ENCODE measurements around the gene PARD3. TPM values are rescaled to one million over a fixed set of nuclear protein-coding genes. Genes with fewer than 3 reads are reported as not detected.

The PARD3 gene
- total RNA-seq, 1 donor from 2014 or later, result 37.5 TPM

GRCh38 chr10:34190580-34190979, 624.5 kb downstream of the PARD3 start:
- no peak overlapping the region for H3K4me3 ChIP-seq
- no peaks in the 10 kb centered on the region for H3K9me3 ChIP-seq
- no peaks in the 10 kb centered on the region for H3K27me3 ChIP-seq
- peaks cover 0 to 3% of the 10 kb centered on the region in 2 donors for H3K4me1 ChIP-seq
- no peak overlapping the region for H3K27ac ChIP-seq
- intact Hi-C loops (cut with DNase I), result no loop called here
- no peak for DNase-seq (ENCODE audit: low spot score in 2 of 2)
- no peak for TF ChIP-seq CTCF (IDR thresholded peaks at IDR 0.05)
- no peaks in the 10 kb centered on the region for H3K36me3 ChIP-seq

- peaks cover 0 to 3% of the 10 kb centered on the region in 2 donors for H3K4me1 ChIP-seq
- no peaks in the 10 kb centered on the region for H3K9me3 ChIP-seq
- no peak overlapping the region for H3K4me3 ChIP-seq
- no peaks in the 10 kb centered on the region for H3K27me3 ChIP-seq
- H3K36me3 ChIP-seq, result no peaks in the 10 kb centered on the region
- no peak for TF ChIP-seq CTCF (IDR thresholded peaks at IDR 0.05)
- DNase-seq (ENCODE audit: low spot score in 2 of 2), result no peak
- no peak overlapping the region for H3K27ac ChIP-seq
- intact Hi-C loops (cut with DNase I), result no loop called here
These were observed 625.3 kb downstream of the PARD3 start for GRCh38 chr10:34189830-34190229.

GRCh38 chr10:34188221-34188620, 626.9 kb downstream of the PARD3 start:
- H3K27me3 ChIP-seq, result no peaks in the 10 kb centered on the region
- intact Hi-C loops (cut with DNase I), result no loop called here
- no peak for TF ChIP-seq CTCF (IDR thresholded peaks at IDR 0.05)
- no peaks in the 10 kb centered on the region for H3K36me3 ChIP-seq
- no peak for DNase-seq (ENCODE audit: low spot score in 2 of 2)
- peaks cover 0 to 3% of the 10 kb centered on the region in 2 donors for H3K4me1 ChIP-seq
- no peaks in the 10 kb centered on the region for H3K9me3 ChIP-seq
- H3K4me3 ChIP-seq, result no peak overlapping the region
- no peak overlapping the region for H3K27ac ChIP-seq

- no peak overlapping the region for H3K4me3 ChIP-seq
- H3K27ac ChIP-seq, result no peak overlapping the region
- no peak for TF ChIP-seq CTCF (IDR thresholded peaks at IDR 0.05)
- no peak for DNase-seq (ENCODE audit: low spot score in 2 of 2)
- H3K27me3 ChIP-seq, result no peaks in the 10 kb centered on the region
- H3K4me1 ChIP-seq, result peaks cover 0 to 3% of the 10 kb centered on the region in 2 donors
- no peaks in the 10 kb centered on the region for H3K9me3 ChIP-seq
- H3K36me3 ChIP-seq, result no peaks in the 10 kb centered on the region
- intact Hi-C loops (cut with DNase I), result no loop called here
These were observed 627.9 kb downstream of the PARD3 start for GRCh38 chr10:34187201-34187600.

GRCh38 chr10:34186745-34187144, 628.4 kb downstream of the PARD3 start:
- H3K4me3 ChIP-seq, result no peak overlapping the region
- H3K36me3 ChIP-seq, result no peaks in the 10 kb centered on the region
- no peaks in the 10 kb centered on the region for H3K27me3 ChIP-seq
- peaks cover 0 to 3% of the 10 kb centered on the region in 2 donors for H3K4me1 ChIP-seq
- no peak for DNase-seq (ENCODE audit: low spot score in 2 of 2)
- intact Hi-C loops (cut with DNase I), result no loop called here
- no peak for TF ChIP-seq CTCF (IDR thresholded peaks at IDR 0.05)
- no peaks in the 10 kb centered on the region for H3K9me3 ChIP-seq
- no peak overlapping the region for H3K27ac ChIP-seq

- H3K4me3 ChIP-seq, result no peak overlapping the region
- no peaks in the 10 kb centered on the region for H3K36me3 ChIP-seq
- DNase-seq (ENCODE audit: low spot score in 2 of 2), result no peak
- TF ChIP-seq CTCF (IDR thresholded peaks at IDR 0.05), result no peak
- intact Hi-C loops (cut with DNase I), result no loop called here
- H3K27me3 ChIP-seq, result no peaks in the 10 kb centered on the region
- no peaks in the 10 kb centered on the region for H3K9me3 ChIP-seq
- no peak overlapping the region for H3K27ac ChIP-seq
- peaks cover 0 to 3% of the 10 kb centered on the region in 2 donors for H3K4me1 ChIP-seq
These were observed 629.1 kb downstream of the PARD3 start for GRCh38 chr10:34185998-34186397.
